GM19395 (cell line): ENCODE results near the gene MYOG.

Experiments
- ATAC-seq: cut with Tn5 transposase; IDR thresholded peaks from one replicate; pipeline ENCODE4 v1.9.1; 2021; ENCODE audit warnings: mild to moderate bottlenecking, moderate library complexity; ENCODE audit not compliant: unreplicated experiment

The MYOG gene

GRCh38 chr1:203085528-203086406, at the start of gene MYOG:
TSS of gene MYOG (minus strand) at chr1:203086012. CDS start at chr1:203085961, 51 bp downstream.
- no peak for ATAC-seq

GRCh38 chr1:203133970-203134725, 48.3 kb upstream of the MYOG start:
- no peak for ATAC-seq

GRCh38 chr1:203131548-203132200, 45.9 kb upstream of the MYOG start:
- ATAC-seq = no peak

GRCh38 chr1:203130358-203130985, 44.7 kb upstream of the MYOG start:
- no peak for ATAC-seq

GRCh38 chr1:203129501-203130231, 43.9 kb upstream of the MYOG start:
- no peak for ATAC-seq

- no peak for ATAC-seq
These were observed 43.1 kb upstream of the MYOG start for GRCh38 chr1:203128716-203129500.

- no peak for ATAC-seq
These were observed 42.6 kb upstream of the MYOG start for GRCh38 chr1:203128431-203128715.

GRCh38 chr1:203127666-203128430, 42.0 kb upstream of the MYOG start, which contains the start of gene ADORA1:
TSS of gene ADORA1 (plus strand) at chr1:203127726. CDS start at chr1:203128842, 1,116 bp downstream.
- ATAC-seq = no peak

GRCh38 chr1:203126866-203127665, 41.3 kb upstream of the MYOG start:
- no peak for ATAC-seq

GRCh38 chr1:203126151-203126865, 40.5 kb upstream of the MYOG start:
- no peak for ATAC-seq

- no peak for ATAC-seq
These were observed 38.9 kb upstream of the MYOG start for GRCh38 chr1:203124546-203125317.

GRCh38 chr1:203124011-203124410, 38.2 kb upstream of the MYOG start:
- no peak for ATAC-seq

GRCh38 chr1:203122159-203122558, 36.3 kb upstream of the MYOG start:
- no peak for ATAC-seq

GRCh38 chr1:203121186-203122015, 35.6 kb upstream of the MYOG start:
- ATAC-seq = no peak

GRCh38 chr1:203120325-203121153, 34.7 kb upstream of the MYOG start:
- ATAC-seq = no peak
